Psoas muscle (tissue), 8 donors: ENCODE measurements around the gene IL5. TPM values are rescaled to one million over a fixed set of nuclear protein-coding genes. Genes with fewer than 3 reads are reported as not detected.
A peak's percentile ranks its signal among the peaks of the same experiment; 100 is the strongest.
"Not testable (repeated sequence)": the region's sequence is repeated elsewhere in the genome, so short reads cannot be mapped to it uniquely, and the experiment has no call there.

Source experiments
- ATAC-seq, 4 donors: fragments of 200-7000 bp; cut with Tn5 transposase; one replicate each; pipeline ENCODE4 v1.9.1; 2020; ENCODE audit warnings: moderate library complexity in 3 of 4, mild to moderate bottlenecking in 2 of 4
- DNase-seq, 2 donors: peaks; one replicate each; pipeline ENCODE4 v3.0.0-alpha.2; 2020
- H3K27ac ChIP-seq: fragments of 200-600 bp; one replicate; pipeline ENCODE4 v1.8.0; 2022
- H3K27me3 ChIP-seq, 3 donors: fragments of 200-600 bp in 1 of 3; one replicate each; pipeline versions ENCODE4 v1.6.1 to v1.8.0; 2013 to 2022; ENCODE audit warnings: low read length in 2 of 3, mild to moderate bottlenecking in 2 of 3, moderate library complexity in 1 of 3; ENCODE audit not compliant: insufficient read depth in 3 of 3
- H3K36me3 ChIP-seq, 2 donors: fragments of 200-600 bp in 1 of 2; one replicate each; pipeline versions ENCODE4 v1.6.1 to v1.8.0; 2013 to 2022; ENCODE audit warnings: low read depth in 1 of 2, mild to moderate bottlenecking in 1 of 2, moderate library complexity in 1 of 2; ENCODE audit not compliant: insufficient read depth in 1 of 2
- H3K4me1 ChIP-seq: fragments of 200-600 bp; one replicate; pipeline ENCODE4 v1.8.0; 2022
- H3K4me3 ChIP-seq: fragments of 200-600 bp; one replicate; pipeline ENCODE4 v1.8.0; 2022; ENCODE audit warnings: mild to moderate bottlenecking
- H3K9me3 ChIP-seq: fragments of 200-600 bp; one replicate; pipeline ENCODE4 v1.8.0; 2022
- CTCF ChIP-seq: fragments of 200-600 bp; IDR thresholded peaks from one replicate; pipeline ENCODE4 v1.8.0; 2022; ENCODE audit warnings: antibody characterized with exemption
- WGBS, 3 donors: extraction: QIAGEN DNeasy Blood & Tissue Kit; methylation state at CpG; one replicate each; pipeline versions ENCODE4 v1.1.6 to v1.1.7; 2013; 5-methylcytosine and 5-hydroxymethylcytosine counted together
- intact Hi-C, 2 donors: fragments of 100-400 bp; cut with DNase I; formaldehyde crosslinking; loops; one replicate each; pipeline versions ENCODE4 v1.11.0 to v1.14.2; 2022
- polyA plus RNA-seq, 3 donors: library from polyadenylated mRNA; stranded (reverse); fragments of 200-250 nt; gene quantifications; one replicate each; pipeline ENCODE4 v1.2.3, GENCODE V29; 2013
- total RNA-seq, 4 donors: library from RNA; stranded (reverse); fragmentation: NEBNext Ultra II Directional in 2 of 4; extraction: Animal tissue kit (Norgen Biotek cat#: 25700) in 2 of 4; gene quantifications; one replicate each; pipeline versions ENCODE4 v1.2.1 to v1.2.4, GENCODE V29; 2021 to 2023
- donor health status: healthy with polysubstance abuse.
- donor health status: DM: no; HTN: no; CAD: no; lungs with moderate emphysema.
- donor health status: Bipolar disorder and iron deficiency.
- donor health status: healthy.
- donor health status: DM: yes; HTN: yes; CAD: no.
- donor health status: DM: no; HTN: no; CAD: no.
- donor health status: DM: no; HTN: no; CAD: no.
- donor health status: DM: yes; HTN: yes; CAD: no.

Gene IL5
- total and polyA plus RNA-seq, 7 donors: not detected

- no peak for TF ChIP-seq CTCF
- WGBS, 3 donors: 3 to 8% (median 6%) methylated on average over 15 of the region's 15 CpGs
These were observed 14.3 kb upstream of the IL5 start for GRCh38 chr5:132557478-132558172.

DNA sequence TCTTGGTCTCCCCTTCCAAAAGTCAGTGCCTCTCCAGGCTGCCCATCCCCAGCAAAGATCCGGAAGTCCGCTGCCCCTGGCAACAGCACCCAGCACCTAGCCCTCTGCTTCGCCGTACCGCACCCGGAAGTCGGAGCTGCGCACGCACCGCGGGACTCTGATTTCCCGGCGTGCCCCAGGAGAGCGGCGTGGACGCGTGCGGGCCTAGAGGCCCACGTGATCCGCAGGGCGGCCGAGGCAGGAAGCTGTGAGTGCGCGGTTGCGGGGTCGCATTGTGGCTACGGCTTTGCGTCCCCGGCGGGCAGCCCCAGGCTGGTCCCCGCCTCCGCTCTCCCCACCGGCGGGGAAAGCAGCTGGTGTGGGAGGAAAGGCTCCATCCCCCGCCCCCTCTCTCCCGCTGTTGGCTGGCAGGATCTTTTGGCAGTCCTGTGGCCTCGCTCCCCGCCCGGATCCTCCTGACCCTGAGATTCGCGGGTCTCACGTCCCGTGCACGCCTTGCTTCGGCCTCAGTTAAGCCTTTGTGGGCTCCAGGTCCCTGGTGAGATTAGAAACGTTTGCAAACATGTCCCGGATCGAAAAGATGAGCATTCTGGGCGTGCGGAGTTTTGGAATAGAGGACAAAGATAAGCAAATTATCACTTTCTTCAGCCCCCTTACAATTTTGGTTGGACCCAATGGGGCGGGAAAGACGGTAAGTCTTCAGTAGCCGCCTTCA, 13.6 kb upstream of the IL5 start, which contains the start of gene RAD50:
TSS of gene RAD50 (plus strand) at position 215 of the 715 bp plus-strand sequence. CDS start at position 563, 348 bp downstream.
- Histone ChIP-seq H3K4me1 (peaks cover 21% of the 10 kb centered on the region), H3K27me3 (no peaks in the 10 kb centered on the region), H3K36me3 (peaks cover 3 to 24% of the 10 kb centered on the region in 2 donors), H3K4me3 (peak within 1 kb of the TSS; percentile 89), H3K9me3 (no peaks in the 10 kb centered on the region), H3K27ac (peak within 1 kb of the TSS; percentile 85)
- DNase-seq (peak; percentile 95 to 97), ATAC-seq (peak; percentile 99)
- intact Hi-C loops: no loop called here
- 0 to 1% (median 0%) methylated on average over 46 to 53 of the region's 53 CpGs for WGBS, 3 donors
- no peak for TF ChIP-seq CTCF

More at GRCh38 chr5:132557478-132558172, 14.3 kb upstream of the IL5 start:
- Histone ChIP-seq H3K4me3 (peak overlapping the region; percentile 89), H3K9me3 (no peaks in the 10 kb centered on the region), H3K36me3 (peaks cover 3 to 24% of the 10 kb centered on the region in 2 donors), H3K27ac (peak overlapping the region; percentile 85), H3K27me3 (no peaks in the 10 kb centered on the region), H3K4me1 (peaks cover 21% of the 10 kb centered on the region)
- peak; percentile 54 to 73 (median 68) for ATAC-seq
- DNase-seq: peak; percentile 33 to 55
- intact Hi-C loops: no loop called here

DNA sequence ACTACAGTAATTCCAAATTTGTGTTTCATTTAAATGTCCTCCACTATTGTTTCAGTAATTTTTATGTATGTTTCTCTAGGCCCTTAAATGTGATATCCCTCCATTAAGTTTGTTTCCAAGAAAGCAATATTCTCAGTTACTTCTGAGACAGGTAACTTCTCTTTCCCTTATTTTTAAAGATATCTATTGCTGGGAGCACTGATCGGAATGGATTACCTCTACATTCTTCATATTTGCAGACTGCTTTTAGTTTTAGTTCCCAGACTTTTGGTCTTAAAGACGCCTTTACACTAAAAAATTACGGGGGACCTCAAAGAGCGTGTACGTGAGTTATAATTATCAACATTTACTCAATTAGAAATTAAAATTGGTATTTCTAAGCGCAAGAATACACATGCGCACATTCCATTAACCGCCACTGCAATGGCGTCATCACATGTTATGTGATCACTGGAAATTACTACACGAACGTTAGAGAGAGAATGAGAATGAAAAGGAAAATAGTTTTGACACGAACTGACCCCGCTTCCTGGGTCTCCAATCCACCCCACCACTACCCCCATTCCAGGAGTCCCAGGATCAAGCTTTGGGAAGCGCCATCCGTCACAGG, 12.9 kb upstream of the IL5 start:
- intact Hi-C loops: no loop called here
- WGBS, 3 donors: 48 to 52% (median 49%) methylated on average over 15 of the region's 15 CpGs

DNA sequence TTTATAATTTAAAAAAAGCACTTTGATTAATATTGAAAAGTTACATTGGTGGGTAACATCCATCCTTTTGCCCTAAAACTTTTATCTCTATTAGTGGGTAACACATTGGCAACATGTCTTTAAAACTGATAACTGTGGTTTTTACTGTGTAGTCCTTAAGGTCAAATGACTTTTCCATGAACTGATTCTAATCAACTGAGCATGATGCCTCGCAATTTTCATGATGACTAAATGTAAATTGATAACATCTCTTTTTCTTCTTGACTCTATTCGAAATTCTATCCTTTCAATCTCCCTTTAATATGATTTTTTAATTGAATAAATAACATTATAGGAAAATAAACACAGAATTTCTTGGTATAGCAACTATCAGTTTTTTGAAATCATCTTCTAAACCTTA, 6.3 kb upstream of the IL5 start:
- TF ChIP-seq CTCF: no peak
- no peaks in the 10 kb centered on the region for H3K36me3 ChIP-seq
- no peaks in the 10 kb centered on the region for H3K4me1 ChIP-seq
- ATAC-seq (no peak), DNase-seq (no peak)
- intact Hi-C loops: no loop called here
- WGBS, 3 donors: 86 to 90% (median 87%) methylated on average over 2 of the region's 2 CpGs
- no peak overlapping the region for H3K4me3 ChIP-seq
- H3K9me3 ChIP-seq: no peaks in the 10 kb centered on the region
- H3K27me3 ChIP-seq: no peaks in the 10 kb centered on the region
- H3K27ac ChIP-seq: no peak overlapping the region

More for the DNA sequence above, 12.9 kb upstream of the IL5 start:
- Histone ChIP-seq H3K9me3 (no peaks in the 10 kb centered on the region), H3K27me3 (no peaks in the 10 kb centered on the region), H3K27ac (peak overlapping the region; percentile 85), H3K4me1 (peaks cover 21% of the 10 kb centered on the region), H3K4me3 (peak overlapping the region; percentile 89), H3K36me3 (peaks cover 1 to 19% of the 10 kb centered on the region in 2 donors)
- ATAC-seq: no peak
- TF ChIP-seq CTCF: no peak
- no peak for DNase-seq

DNA sequence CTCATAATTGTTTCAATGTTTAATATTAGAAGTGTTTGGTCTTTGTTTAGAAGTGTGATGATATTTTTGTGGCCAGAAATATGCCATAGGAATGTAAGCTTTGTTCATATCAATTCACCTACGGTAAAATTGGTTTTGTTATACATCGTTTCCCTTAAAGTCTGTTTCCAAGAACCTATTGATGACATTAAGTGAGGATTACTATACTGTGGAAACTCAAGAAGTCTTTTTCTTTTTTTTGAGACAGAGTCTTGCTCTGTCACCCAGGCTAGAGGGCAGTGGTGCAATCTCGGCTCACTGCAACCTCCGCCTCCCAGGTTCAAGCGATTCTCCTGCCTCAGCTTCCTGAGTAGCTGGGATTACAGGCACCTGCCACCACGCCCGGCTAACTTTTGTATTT, 5.5 kb upstream of the IL5 start:
- H3K4me3 ChIP-seq, DNase-seq, ATAC-seq, intact Hi-C loops, H3K27ac ChIP-seq, H3K4me1 ChIP-seq, H3K36me3 ChIP-seq, H3K9me3 ChIP-seq, H3K27me3 ChIP-seq: not testable (repeated sequence)
- WGBS, 3 donors: 93 to 97% (median 94%) methylated on average over 5 to 7 of the region's 7 CpGs
